NOMO-1 treated with DMSO at 0.1 percent for 48 hours (cell line): ENCODE data around the gene NTRK3.
A peak's percentile ranks its signal among the peaks of the same experiment; 100 is the strongest.

ENCODE experiments used
- DNase-seq: peaks from one replicate; lab custom pipeline; 2025; ENCODE audit not compliant: unreplicated experiment; lab: John Stamatoyannopoulos, UW

NTRK3 gene

DNA sequence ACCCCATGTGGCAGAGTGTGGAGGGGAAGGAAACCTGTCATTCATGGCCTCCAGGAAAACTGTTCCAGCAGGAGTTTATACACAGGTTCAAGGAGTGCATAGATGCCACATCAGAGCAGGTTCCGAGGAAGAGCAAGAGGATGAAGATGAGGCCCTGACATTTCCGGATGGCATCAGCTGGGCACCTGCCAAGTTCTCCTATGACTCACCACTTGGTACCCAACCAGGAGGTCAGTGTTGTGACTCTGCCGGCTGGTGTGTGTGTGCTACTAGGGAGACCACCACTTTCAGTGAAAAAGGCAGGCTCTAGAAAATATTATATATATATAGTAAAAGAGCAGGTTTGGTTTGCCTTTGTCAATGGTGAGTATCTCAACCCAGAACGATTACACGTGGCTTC, 69.3 kb downstream of the NTRK3 start:
- no peak for DNase-seq

- DNase-seq, result no peak
These were observed 71.0 kb downstream of the NTRK3 start for GRCh38 chr15:88185584-88185983.

DNA sequence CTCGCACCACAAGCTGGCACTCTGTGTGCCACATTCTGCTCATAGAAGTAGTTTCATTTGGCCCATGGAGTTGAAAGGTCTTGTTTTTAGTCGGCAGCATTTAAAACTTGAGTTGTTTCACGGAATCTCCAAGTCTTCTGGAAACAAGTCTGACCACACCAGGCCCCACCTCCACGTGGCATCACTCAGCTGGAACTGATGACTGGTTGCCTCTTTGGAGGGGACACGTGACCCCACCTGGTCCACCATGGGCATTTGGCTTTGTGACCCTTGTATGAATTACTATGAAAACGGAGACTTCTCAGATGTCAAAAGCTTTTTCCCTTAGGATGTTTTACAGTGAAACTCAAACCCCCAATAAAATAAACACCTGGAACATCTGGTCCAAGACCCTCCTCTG, 74.9 kb downstream of the NTRK3 start:
- DNase-seq, result no peak

DNA sequence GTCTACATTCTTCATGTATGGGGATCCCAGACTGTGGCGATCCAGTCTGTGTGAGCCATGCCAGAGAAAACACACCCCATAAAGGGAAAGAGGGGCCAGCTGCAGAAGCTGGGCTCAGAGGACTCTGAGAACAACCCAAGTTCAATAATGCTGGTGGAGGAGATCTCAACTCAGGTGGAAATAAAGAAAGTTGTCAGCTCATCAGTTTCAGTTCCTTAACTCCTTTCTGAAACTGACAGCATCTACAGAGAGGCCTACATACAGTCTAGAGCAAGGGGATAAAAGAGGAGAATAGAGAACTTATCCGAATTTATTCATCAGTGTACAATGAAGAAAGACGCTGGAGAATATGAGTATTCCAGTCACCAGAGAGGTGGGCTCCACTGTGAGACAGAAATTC, 77.0 kb downstream of the NTRK3 start:
- DNase-seq, result peak; percentile 13

- DNase-seq, result peak; percentile 9
These were observed 77.9 kb downstream of the NTRK3 start for GRCh38 chr15:88178631-88179030.

DNA sequence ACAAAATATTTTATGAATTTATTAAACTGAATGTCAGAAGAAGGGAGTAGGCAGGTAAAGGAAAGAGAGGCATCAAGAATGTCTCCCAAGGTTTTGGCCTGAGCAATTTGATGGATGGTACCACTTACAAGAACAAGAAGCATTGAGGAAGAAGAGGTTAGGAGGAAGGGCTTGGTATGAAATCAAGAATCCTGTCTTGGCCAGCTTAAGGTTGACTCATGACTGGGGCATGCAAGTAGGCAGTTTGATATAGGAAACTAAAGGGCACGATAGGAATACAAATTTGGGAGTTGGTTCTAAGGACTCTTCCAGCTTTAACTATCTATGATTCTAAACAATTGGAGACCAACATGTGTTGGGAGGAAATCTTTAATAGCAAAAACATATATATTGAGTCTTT, 79.1 kb downstream of the NTRK3 start:
- no peak for DNase-seq

DNA sequence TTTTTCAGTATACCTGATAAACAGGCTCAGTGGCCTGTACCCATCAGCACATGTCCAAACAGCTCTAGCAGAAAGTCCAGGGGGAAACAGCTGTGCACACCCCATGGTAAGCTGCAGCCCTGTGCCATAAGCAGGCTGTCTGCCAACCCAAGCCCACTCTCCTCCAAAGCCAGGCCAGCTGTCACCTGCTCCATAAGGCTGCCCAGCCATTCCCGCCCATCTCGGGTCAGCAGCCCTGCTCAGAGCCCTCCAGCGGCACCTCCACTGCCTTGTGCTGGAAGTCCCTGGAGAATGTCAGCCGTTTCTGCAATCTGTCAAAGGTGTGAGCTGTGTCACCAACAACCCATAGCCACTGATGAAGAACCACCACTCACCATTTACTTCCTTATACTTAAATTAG, 82.0 kb downstream of the NTRK3 start:
- no peak for DNase-seq

DNA sequence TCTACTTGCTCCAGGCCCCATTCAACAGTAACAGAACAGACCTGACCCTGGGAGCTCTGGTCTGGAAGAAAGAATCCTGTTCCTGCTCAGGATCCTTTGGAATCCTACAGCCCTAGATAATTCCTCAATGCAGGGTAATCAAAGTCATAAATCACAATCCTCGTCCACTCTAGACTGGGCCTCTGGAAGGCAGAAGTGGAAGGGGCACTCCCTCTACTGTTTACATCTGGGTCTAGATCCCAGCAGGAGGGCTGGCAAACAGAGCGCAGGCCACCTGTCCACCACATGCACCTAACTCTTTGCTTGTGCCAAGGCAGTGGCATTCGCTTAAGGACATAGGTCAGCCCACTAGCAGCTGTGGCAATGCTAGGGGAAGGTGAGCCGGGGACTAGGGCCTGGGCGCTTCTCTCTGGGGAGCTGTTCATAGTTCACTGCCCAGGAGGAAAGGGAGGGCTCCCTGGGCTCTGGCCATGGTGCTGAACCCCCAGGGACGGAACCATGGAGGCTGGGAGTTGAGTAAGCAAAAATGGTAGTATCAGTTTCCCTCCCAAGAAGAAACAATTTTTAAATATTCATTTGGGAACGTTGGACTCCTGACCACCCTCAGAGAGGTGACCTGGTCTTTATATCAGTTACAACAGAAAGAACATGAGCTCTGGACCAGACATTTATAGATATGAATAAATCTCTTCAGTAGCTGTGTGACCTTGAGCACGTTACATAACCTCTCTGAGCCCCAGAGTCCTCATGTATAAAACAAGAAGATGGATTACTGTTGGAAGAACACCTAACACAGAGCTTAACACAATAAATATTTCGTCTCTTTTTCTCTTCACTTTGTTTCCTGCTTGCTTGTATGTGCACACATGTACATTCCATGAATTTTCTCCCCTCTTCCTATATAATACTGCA, 90.2 kb downstream of the NTRK3 start:
- DNase-seq, result no peak

GRCh38 chr15:88161636-88162035, 94.9 kb downstream of the NTRK3 start:
- no peak for DNase-seq

DNA sequence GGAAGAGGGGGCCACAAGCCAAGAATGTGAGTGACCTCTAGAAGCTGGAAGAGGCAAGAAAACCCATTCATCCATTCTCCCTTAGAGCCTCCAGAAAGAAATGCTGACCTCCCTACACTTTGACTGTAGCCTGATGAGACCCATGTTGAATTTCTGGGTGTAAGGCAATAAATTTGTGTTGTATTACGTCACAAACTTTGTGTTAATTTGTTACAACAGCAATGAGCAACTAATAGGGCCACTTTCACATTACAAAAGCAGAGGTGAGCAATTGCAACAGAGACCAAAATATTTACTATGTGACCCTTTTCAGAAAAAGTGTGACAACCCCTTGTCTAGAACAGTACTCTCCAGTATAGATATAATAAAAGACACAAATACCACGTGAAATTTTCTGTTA, 101.2 kb downstream of the NTRK3 start:
- no peak for DNase-seq

GRCh38 chr15:88152672-88153071, 103.9 kb downstream of the NTRK3 start:
- DNase-seq, result no peak

DNA sequence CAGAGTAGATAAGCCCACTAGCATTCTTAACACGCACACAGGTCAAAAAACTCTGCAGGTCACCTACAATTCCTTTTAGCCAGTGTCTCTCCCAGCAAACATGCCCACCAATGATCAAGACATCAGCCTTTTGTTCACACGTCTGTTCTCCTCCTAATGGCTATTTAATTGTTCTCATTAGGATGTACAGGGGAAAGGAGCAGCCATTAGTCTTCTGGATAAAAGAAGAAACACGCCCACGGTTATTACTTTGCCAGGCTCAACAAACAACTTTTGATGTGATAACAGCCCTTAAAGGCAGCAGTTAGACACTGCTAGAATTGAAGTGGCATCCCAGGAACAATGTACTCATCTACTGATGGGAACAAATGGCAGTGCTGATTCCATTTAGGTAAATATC, 108.8 kb downstream of the NTRK3 start:
- DNase-seq, result no peak

GRCh38 chr15:88144921-88145653, 111.5 kb downstream of the NTRK3 start:
- DNase-seq, result no peak

DNA sequence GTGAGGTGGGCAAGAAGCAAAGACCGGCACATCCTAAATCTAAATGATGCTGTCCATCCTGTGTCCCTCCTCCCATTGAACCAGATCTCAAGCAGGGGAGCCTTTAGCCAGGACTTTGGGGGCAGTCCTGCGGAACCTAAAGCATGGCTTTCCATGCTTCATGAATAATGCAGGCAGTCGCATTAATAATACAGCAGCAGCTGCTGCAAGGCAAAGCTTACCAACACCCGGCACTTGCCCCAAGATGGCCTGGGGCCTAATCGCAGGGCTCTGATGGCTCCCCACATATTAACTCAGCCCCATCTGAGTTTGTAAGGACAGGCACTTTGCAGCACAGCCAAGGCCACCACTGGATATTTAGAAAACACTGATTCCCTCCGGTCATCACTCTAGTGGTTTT, 114.4 kb downstream of the NTRK3 start:
- no peak for DNase-seq

DNA sequence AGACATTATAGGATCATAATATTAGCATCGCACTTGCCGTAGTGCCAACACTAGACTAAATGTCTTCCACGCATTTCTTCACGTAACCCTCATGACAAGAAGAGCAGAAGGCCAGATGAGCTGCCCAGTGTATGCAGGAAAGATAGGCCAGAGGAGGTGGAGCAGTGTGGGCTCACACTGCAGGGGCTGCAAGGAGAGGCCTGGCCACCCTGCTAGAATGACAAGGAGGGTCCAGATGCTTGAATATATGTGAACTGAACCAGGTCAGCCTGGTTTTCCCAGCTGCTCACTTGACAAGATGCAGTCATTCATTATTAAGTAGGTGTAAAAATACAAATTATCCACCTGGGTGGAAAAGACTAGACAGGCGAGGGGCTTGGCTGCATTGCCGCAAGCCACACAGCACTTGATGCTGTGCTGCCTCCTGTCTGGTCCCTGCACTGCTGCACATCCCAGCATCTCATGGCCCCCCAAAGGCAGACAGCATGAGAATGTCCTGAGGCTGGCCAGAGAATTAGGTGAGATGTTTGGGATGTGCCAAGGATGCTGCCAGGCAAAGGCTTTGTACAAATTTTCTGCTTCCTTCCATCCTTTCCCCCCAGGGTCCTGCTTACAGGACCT, 115.2 kb downstream of the NTRK3 start:
- no peak for DNase-seq

GRCh38 chr15:88140398-88140797, 116.1 kb downstream of the NTRK3 start:
- DNase-seq, result no peak

GRCh38 chr15:88139936-88140335, 116.6 kb downstream of the NTRK3 start:
- DNase-seq, result no peak

DNA sequence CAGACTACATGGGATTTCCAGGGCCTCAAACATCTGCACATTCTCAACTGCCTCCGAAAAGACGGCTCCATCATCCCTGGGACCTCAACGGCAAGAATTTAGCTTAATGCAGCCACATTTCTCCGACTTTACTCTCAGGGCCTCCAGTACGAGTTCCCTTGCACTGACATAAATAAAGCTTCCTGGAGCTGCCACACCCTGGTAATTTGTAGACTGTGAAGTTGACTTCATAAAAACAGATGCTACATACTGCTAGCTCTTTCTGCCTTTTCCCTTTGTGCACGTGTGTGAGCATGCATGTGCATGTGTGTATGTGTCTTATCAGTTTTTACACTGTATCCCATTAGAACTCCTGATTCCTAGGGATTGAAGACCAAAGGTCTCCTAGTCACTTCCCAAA, 122.7 kb downstream of the NTRK3 start:
- no peak for DNase-seq

- DNase-seq, result no peak
These were observed 124.0 kb downstream of the NTRK3 start for GRCh38 chr15:88132499-88132898.

GRCh38 chr15:88131937-88132336, 124.6 kb downstream of the NTRK3 start:
- DNase-seq, result no peak

DNA sequence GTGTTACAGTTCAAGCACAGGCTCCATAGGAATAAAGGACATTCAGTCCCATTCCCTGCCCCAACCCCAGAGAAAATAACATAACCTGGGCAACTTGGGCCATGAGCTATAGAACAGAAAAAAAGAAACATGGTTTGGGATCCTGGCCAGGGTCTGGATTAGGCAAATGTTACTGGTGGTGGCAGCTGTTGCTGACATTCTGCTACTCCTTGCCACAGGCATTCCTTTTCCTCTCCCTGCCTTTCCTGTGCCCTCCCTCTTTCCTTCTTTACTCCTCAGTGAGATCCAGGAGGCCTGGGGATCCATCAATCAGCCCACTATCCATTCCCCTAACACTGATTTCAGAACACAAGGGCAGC, 129.1 kb downstream of the NTRK3 start:
- no peak for DNase-seq
